HT1080 (cell line): Measurements from ENCODE around the gene UMODL1. TPM values are rescaled to one million over a fixed set of nuclear protein-coding genes. Genes with fewer than 3 reads are reported as not detected.

Source experiments
- DNase-seq: peaks from one replicate; pipeline ENCODE4 v3.0.0-alpha.2; 2015; ENCODE audit warnings: low read depth
- total RNA-seq: library from RNA; depleted of rRNA; stranded (reverse); fragments of >200 nt; shearing (Covaris generic); gene quantifications from 2 replicates; pipeline ENCODE4 v1.2.3, GENCODE V29; 2014; rRNA removed

Gene UMODL1
- total RNA-seq, 1 experiment from 2014 or later, result not detected

GRCh38 chr21:42186591-42186990 is 115.5 kb downstream of the UMODL1 start:
- no peak for DNase-seq

GRCh38 chr21:42187976-42188653 is 117.0 kb downstream of the UMODL1 start:
- peak; percentile 42 for DNase-seq

- no peak for DNase-seq
Measured at GRCh38 chr21:42188663-42189062, 117.5 kb downstream of the UMODL1 start.

- DNase-seq, result no peak
Measured at GRCh38 chr21:42189431-42189830, 118.3 kb downstream of the UMODL1 start.

- DNase-seq, result no peak
Measured at GRCh38 chr21:42189860-42190485, 118.9 kb downstream of the UMODL1 start.

GRCh38 chr21:42190486-42190863 is 119.4 kb downstream of the UMODL1 start:
- no peak for DNase-seq

- no peak for DNase-seq
Measured at GRCh38 chr21:42191064-42191463, 119.9 kb downstream of the UMODL1 start.

- no peak for DNase-seq
Measured at GRCh38 chr21:42191696-42192595, 120.8 kb downstream of the UMODL1 start.

Other genes with a start within 250 kb of the UMODL1 start
- gene PRDM15, start 192.0 kb upstream of the UMODL1 start, total RNA-seq, result 6.4 and 6.5 TPM in 2 replicates
- 21.5 and 21.7 TPM in 2 replicates for gene C2CD2, start 117.3 kb upstream of the UMODL1 start, total RNA-seq
- 8.3 and 11.3 TPM in 2 replicates for gene ZBTB21, start 61.0 kb upstream of the UMODL1 start, total RNA-seq
- not detected in 2 replicates for gene ABCG1, start 147.8 kb downstream of the UMODL1 start, total RNA-seq
- gene TFF3, start 244.1 kb downstream of the UMODL1 start, total RNA-seq, result not detected in 2 replicates